ENCODE data around the gene PPP2R3C.
"Not testable (repeated sequence)": the region's sequence is repeated elsewhere in the genome, so short reads cannot be mapped to it uniquely, and the experiment has no call there.

The PPP2R3C gene

GRCh38 chr14:35124127-35124526, 2.3 kb upstream of the PPP2R3C start:
- DNase-seq (ENCODE audit: low read depth, low spot score) = no peak

GRCh38 chr14:35123388-35123703, 1.6 kb upstream of the PPP2R3C start:
- no peak for DNase-seq (ENCODE audit: low read depth, low spot score)

- DNase-seq (ENCODE audit: low read depth, low spot score) = peak; percentile 77
Observed at GRCh38 chr14:35122696-35123387, 1.1 kb upstream of the PPP2R3C start.

- peak; percentile 57 for DNase-seq (ENCODE audit: low read depth, low spot score)
Observed at GRCh38 chr14:35121026-35121886, 534 bp downstream of the PPP2R3C start.

- DNase-seq (ENCODE audit: low read depth, low spot score) = no peak
Observed at GRCh38 chr14:35117112-35117511, 4.7 kb downstream of the PPP2R3C start.

- DNase-seq (ENCODE audit: low read depth, low spot score) = no peak
Observed at GRCh38 chr14:35116242-35116641, 5.5 kb downstream of the PPP2R3C start.

- DNase-seq (ENCODE audit: low read depth, low spot score) = no peak
Observed at GRCh38 chr14:35114036-35114435, 7.8 kb downstream of the PPP2R3C start.

- DNase-seq (ENCODE audit: low read depth, low spot score) = peak; percentile 66
Observed at GRCh38 chr14:35113308-35113950, 8.4 kb downstream of the PPP2R3C start.

- DNase-seq (ENCODE audit: low read depth, low spot score) = peak; percentile 30
Observed at GRCh38 chr14:35112641-35113040, 9.1 kb downstream of the PPP2R3C start.

- DNase-seq (ENCODE audit: low read depth, low spot score) = no peak
Observed at GRCh38 chr14:35107866-35108265, 13.9 kb downstream of the PPP2R3C start.

- DNase-seq (ENCODE audit: low read depth, low spot score) = not testable (repeated sequence)
Observed at GRCh38 chr14:35094645-35095044, 27.1 kb downstream of the PPP2R3C start.

- no peak for DNase-seq (ENCODE audit: low read depth, low spot score)
Observed at GRCh38 chr14:35088514-35088913, 33.3 kb downstream of the PPP2R3C start.

- DNase-seq (ENCODE audit: low read depth, low spot score) = no peak
Observed at GRCh38 chr14:35085441-35085840, 36.3 kb downstream of the PPP2R3C start.

GRCh38 chr14:35083530-35084150, 38.1 kb downstream of the PPP2R3C start:
- no peak for DNase-seq (ENCODE audit: low read depth, low spot score)

- no peak for DNase-seq (ENCODE audit: low read depth, low spot score)
Observed at GRCh38 chr14:35079742-35080141, 42.0 kb downstream of the PPP2R3C start.

GRCh38 chr14:35078082-35078481, 43.7 kb downstream of the PPP2R3C start:
- no peak for DNase-seq (ENCODE audit: low read depth, low spot score)

- DNase-seq (ENCODE audit: low read depth, low spot score) = no peak
Observed at GRCh38 chr14:35073486-35073885, 48.3 kb downstream of the PPP2R3C start.

- DNase-seq (ENCODE audit: low read depth, low spot score) = no peak
Observed at GRCh38 chr14:35072226-35072625, 49.6 kb downstream of the PPP2R3C start.

- DNase-seq (ENCODE audit: low read depth, low spot score) = no peak
Observed at GRCh38 chr14:35068238-35069012, 53.4 kb downstream of the PPP2R3C start.

- DNase-seq (ENCODE audit: low read depth, low spot score) = not testable (repeated sequence)
Observed at GRCh38 chr14:35065731-35066130, 56.1 kb downstream of the PPP2R3C start.

GRCh38 chr14:35061113-35061791, 60.5 kb downstream of the PPP2R3C start:
- DNase-seq (ENCODE audit: low read depth, low spot score) = peak; percentile 40
